ENCODE data around the gene PPFIBP2.

PPFIBP2 gene

GRCh38 chr11:7578276-7578955, 64.6 kb downstream of the PPFIBP2 start:
- no peak for TF ChIP-seq CTCF (IDR thresholded peaks at IDR 0.05; ENCODE audit: low read depth, low read length, missing control alignments)
- peak overlapping the region; percentile 50 for H3K4me3 ChIP-seq (replicated peaks; ENCODE audit: low read depth, low read length)
- DNase-seq (ENCODE audit: extremely low read depth, low read depth): no peak

- H3K4me3 ChIP-seq (replicated peaks; ENCODE audit: low read depth, low read length): no peak overlapping the region
- DNase-seq (ENCODE audit: extremely low read depth, low read depth): no peak
- TF ChIP-seq CTCF (IDR thresholded peaks at IDR 0.05; ENCODE audit: low read depth, low read length, missing control alignments): no peak
Observed at GRCh38 chr11:7579361-7579791, 65.6 kb downstream of the PPFIBP2 start.

- TF ChIP-seq CTCF (IDR thresholded peaks at IDR 0.05; ENCODE audit: low read depth, low read length, missing control alignments): no peak
- DNase-seq (ENCODE audit: extremely low read depth, low read depth): no peak
- no peak overlapping the region for H3K4me3 ChIP-seq (replicated peaks; ENCODE audit: low read depth, low read length)
Observed at GRCh38 chr11:7581021-7581590, 67.3 kb downstream of the PPFIBP2 start.

- no peak for TF ChIP-seq CTCF (IDR thresholded peaks at IDR 0.05; ENCODE audit: low read depth, low read length, missing control alignments)
- DNase-seq (ENCODE audit: extremely low read depth, low read depth): no peak
Observed at GRCh38 chr11:7582338-7582985, 68.7 kb downstream of the PPFIBP2 start.

GRCh38 chr11:7583248-7583647, 69.4 kb downstream of the PPFIBP2 start:
- DNase-seq (ENCODE audit: extremely low read depth, low read depth): no peak
- no peak for TF ChIP-seq CTCF (IDR thresholded peaks at IDR 0.05; ENCODE audit: low read depth, low read length, missing control alignments)
- no peak overlapping the region for H3K4me3 ChIP-seq (replicated peaks; ENCODE audit: low read depth, low read length)

More at GRCh38 chr11:7582338-7582985, 68.7 kb downstream of the PPFIBP2 start:
- H3K4me3 ChIP-seq (replicated peaks; ENCODE audit: low read depth, low read length): no peak overlapping the region

GRCh38 chr11:7584910-7585309, 71.1 kb downstream of the PPFIBP2 start:
- no peak for TF ChIP-seq CTCF (IDR thresholded peaks at IDR 0.05; ENCODE audit: low read depth, low read length, missing control alignments)
- no peak for DNase-seq (ENCODE audit: extremely low read depth, low read depth)
- no peak overlapping the region for H3K4me3 ChIP-seq (replicated peaks; ENCODE audit: low read depth, low read length)

Measured in HFF-Myc (cell line).